Stimulated activated naive CD8-positive, alpha-beta T cell treated with anti-CD3 and anti-CD28 coated beads, Interleukin-15, amount 100 ng/mL, for 72 hours (primary cell): ENCODE results near the gene GJC1.
"Not testable (repeated sequence)": the region's sequence is repeated elsewhere in the genome, so short reads cannot be mapped to it uniquely, and the experiment has no call there.

Experiments used
- ATAC-seq: fragments of 150-1000 bp; cut with Tn5 transposase; 2 replicates; pipeline ENCODE4 v1.10.0; 2021; ENCODE audit warnings: mild to moderate bottlenecking, moderate library complexity
- DNase-seq, 2 donors: peaks; one replicate each; pipeline ENCODE4 v3.0.0; 2021 to 2022
- H3K27ac Mint-ChIP-seq, 2 donors: one replicate each; pipeline ENCODE4 v1.8.0; 2022; ENCODE audit warnings: mild to moderate bottlenecking in 2 of 2, mixed read lengths in 2 of 2, moderate library complexity in 2 of 2
- H3K27me3 Mint-ChIP-seq: one replicate; pipeline ENCODE4 v1.8.0; 2022; ENCODE audit warnings: mixed read lengths
- H3K4me1 Mint-ChIP-seq: one replicate; pipeline ENCODE4 v1.8.0; 2022; ENCODE audit warnings: mild to moderate bottlenecking, mixed read lengths
- H3K4me3 Mint-ChIP-seq, 2 donors: one replicate each; pipeline ENCODE4 v1.8.0; 2022; ENCODE audit warnings: mild to moderate bottlenecking in 2 of 2, mixed read lengths in 2 of 2, moderate library complexity in 1 of 2
- H3K9me3 Mint-ChIP-seq, 2 donors: one replicate each; pipeline ENCODE4 v1.8.0; 2022; ENCODE audit warnings: mixed read lengths in 2 of 2

Gene GJC1

GRCh38 chr17:44826123-44826790 is 3.8 kb downstream of the GJC1 start:
- ATAC-seq: no peak
- H3K4me3 Mint-ChIP-seq: no peak overlapping the region
- no peak overlapping the region for H3K27ac Mint-ChIP-seq
- DNase-seq: no peak
- H3K4me1 Mint-ChIP-seq: peaks cover 16% of the 10 kb centered on the region
- H3K27me3 Mint-ChIP-seq: peaks cover 57% of the 10 kb centered on the region
- no peaks in the 10 kb centered on the region for H3K9me3 Mint-ChIP-seq

GRCh38 chr17:44825236-44825635 is 4.9 kb downstream of the GJC1 start:
- not testable (repeated sequence) for H3K4me3 Mint-ChIP-seq, H3K9me3 Mint-ChIP-seq, ATAC-seq, DNase-seq, H3K27ac Mint-ChIP-seq
- Mint-ChIP-seq H3K4me1 (peaks cover 12% of the 10 kb centered on the region), H3K27me3 (peaks cover 47% of the 10 kb centered on the region)

- H3K27ac Mint-ChIP-seq: no peak overlapping the region
- no peak for ATAC-seq
These were observed 9.4 kb downstream of the GJC1 start for GRCh38 chr17:44820631-44821212.

DNA sequence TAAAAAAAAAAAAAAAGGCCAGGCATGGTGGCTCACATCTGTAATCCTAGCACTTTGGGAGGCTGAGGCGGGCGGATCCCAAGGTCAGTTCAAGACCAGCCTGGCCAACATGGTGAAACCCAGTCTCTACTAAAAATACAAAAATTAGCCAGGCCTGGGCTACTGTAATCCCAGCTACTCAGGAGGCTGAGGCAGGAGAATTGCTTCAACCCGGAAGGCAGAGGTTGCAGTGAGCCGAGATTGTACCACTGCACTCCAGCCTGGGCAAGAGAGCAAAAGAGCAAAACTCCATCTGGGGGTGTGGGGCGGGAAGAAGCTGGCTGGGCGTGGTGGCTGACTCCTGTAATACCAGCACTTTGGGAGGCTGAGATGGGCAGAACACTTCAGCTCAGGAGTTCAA is 11.6 kb downstream of the GJC1 start:
- not testable (repeated sequence) for H3K4me3 Mint-ChIP-seq, H3K4me1 Mint-ChIP-seq, ATAC-seq, H3K27me3 Mint-ChIP-seq, H3K9me3 Mint-ChIP-seq, H3K27ac Mint-ChIP-seq, DNase-seq

More at GRCh38 chr17:44820631-44821212, 9.4 kb downstream of the GJC1 start:
- Mint-ChIP-seq H3K4me1 (no peaks in the 10 kb centered on the region), H3K9me3 (no peaks in the 10 kb centered on the region), H3K4me3 (no peak overlapping the region), H3K27me3 (peaks cover 15% of the 10 kb centered on the region)
- DNase-seq: no peak

GRCh38 chr17:44812263-44812662 is 17.8 kb downstream of the GJC1 start:
- ATAC-seq: no peak
- Mint-ChIP-seq H3K9me3 (no peaks in the 10 kb centered on the region), H3K27me3 (no peaks in the 10 kb centered on the region)

DNA sequence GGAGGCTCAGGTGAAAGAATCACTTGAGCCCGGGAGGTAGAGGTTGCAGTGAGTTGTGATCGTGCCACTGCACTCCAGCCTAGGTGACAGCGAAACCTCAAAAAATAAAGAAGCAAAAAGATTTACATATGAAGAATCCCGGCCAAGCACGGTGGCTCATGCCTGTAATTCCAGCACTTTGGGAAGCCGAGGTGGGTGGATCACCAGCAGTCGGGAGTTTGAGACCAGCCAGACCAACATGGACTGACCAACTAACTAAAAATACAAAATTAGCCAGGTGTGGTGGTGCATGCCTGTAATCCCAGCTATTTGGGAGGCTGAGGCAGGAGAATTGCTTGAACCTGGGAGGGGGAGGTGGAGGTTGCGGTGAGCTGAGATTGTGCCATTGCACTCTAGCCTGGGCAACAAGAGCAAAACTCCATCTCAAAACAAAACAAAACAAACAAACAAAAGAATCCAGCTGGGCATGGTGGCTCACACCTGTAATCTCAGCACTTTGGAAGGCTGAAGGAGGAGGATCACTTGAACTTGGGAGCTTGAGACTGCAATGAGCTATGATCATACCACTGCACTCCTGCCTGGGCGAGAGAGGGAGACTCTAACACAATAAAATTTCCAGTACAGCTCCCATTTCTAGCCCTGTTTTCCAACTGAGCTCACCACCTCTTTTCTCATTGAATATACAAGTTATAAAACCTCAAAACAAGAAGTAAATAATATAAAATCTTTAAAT is 21.3 kb downstream of the GJC1 start:
- not testable (repeated sequence) for H3K9me3 Mint-ChIP-seq, H3K4me3 Mint-ChIP-seq, H3K27me3 Mint-ChIP-seq, DNase-seq, ATAC-seq, H3K27ac Mint-ChIP-seq, H3K4me1 Mint-ChIP-seq

More at GRCh38 chr17:44812263-44812662, 17.8 kb downstream of the GJC1 start:
- DNase-seq: no peak
- Mint-ChIP-seq H3K4me3 (no peak overlapping the region), H3K27ac (no peak overlapping the region), H3K4me1 (no peaks in the 10 kb centered on the region)

GRCh38 chr17:44808156-44808555 is 21.9 kb downstream of the GJC1 start:
- no peak for DNase-seq
- H3K4me1 Mint-ChIP-seq: no peaks in the 10 kb centered on the region
- no peak for ATAC-seq
- H3K27me3 Mint-ChIP-seq: no peaks in the 10 kb centered on the region
- H3K4me3 Mint-ChIP-seq: no peak overlapping the region
- no peaks in the 10 kb centered on the region for H3K9me3 Mint-ChIP-seq
- H3K27ac Mint-ChIP-seq: no peak overlapping the region

- H3K27ac Mint-ChIP-seq: no peak overlapping the region
- ATAC-seq (no peak), DNase-seq (no peak)
- H3K27me3 Mint-ChIP-seq: no peaks in the 10 kb centered on the region
- no peaks in the 10 kb centered on the region for H3K9me3 Mint-ChIP-seq
- no peaks in the 10 kb centered on the region for H3K4me1 Mint-ChIP-seq
- H3K4me3 Mint-ChIP-seq: no peak overlapping the region
These were observed 22.3 kb downstream of the GJC1 start for GRCh38 chr17:44807817-44808155.

DNA sequence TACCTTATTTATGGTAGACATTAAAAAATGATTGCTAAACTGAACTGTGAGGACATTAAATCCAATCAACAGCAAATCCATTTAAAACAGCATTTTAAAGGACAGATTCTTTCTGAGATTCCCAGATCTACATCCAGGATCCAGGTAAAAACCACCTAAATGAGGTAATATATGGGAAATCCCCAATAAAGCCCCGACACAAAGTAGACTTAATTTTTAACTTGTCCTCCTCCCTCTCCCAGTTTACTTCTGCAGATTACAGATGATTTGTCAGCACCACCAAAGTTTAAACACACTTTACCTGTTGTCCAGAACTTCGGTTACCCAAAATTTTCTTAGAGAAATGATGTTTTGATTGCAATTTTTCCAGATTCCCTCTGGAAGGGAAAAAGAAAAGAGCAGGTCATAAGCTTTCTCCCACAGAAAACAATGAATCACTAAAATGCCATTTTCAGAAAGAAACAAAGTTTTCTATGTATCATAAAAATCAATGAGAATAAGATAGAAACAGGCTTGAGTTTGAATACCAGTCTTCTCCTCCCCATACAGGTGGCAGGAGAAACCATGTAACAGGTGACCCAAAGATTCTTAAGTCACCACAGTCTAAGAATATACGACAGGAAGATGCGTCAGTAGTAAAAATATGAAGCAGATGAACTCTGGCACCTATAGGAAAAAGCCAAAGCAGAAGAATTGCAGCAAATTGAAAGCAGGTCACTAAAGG is 22.8 kb downstream of the GJC1 start:
- Mint-ChIP-seq H3K4me3 (no peak overlapping the region), H3K27ac (no peak overlapping the region)
- no peak for ATAC-seq

GRCh38 chr17:44804302-44805089 is 25.6 kb downstream of the GJC1 start:
- no peak overlapping the region for H3K4me3 Mint-ChIP-seq
- ATAC-seq (no peak), DNase-seq (no peak)
- no peaks in the 10 kb centered on the region for H3K9me3 Mint-ChIP-seq
- H3K27me3 Mint-ChIP-seq: no peaks in the 10 kb centered on the region
- H3K27ac Mint-ChIP-seq: no peak overlapping the region
- H3K4me1 Mint-ChIP-seq: no peaks in the 10 kb centered on the region

More for the DNA sequence above, 22.8 kb downstream of the GJC1 start:
- no peak for DNase-seq
- H3K4me1 Mint-ChIP-seq: no peaks in the 10 kb centered on the region
- H3K9me3 Mint-ChIP-seq: no peaks in the 10 kb centered on the region
- H3K27me3 Mint-ChIP-seq: no peaks in the 10 kb centered on the region

DNA sequence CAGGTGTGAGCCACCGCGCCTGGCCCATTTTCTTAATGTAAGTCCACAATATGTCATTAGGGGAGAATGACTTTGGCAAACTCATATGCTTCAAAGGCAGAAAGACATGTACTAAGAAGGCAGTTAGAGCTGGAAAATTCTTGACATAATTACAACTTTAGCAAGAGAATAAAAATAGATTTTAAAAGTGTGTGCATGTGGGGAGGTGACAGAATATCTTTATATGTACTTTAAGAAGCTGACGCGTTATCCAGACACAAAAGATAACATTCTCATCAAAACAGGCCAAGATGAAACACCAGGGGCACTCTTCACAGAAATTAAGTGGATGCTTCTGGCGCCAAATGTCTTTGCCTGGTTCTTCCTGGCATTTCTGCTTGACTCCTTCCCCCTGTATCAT is 28.2 kb downstream of the GJC1 start:
- no peak overlapping the region for H3K4me3 Mint-ChIP-seq
- DNase-seq (no peak), ATAC-seq (no peak)
- H3K27ac Mint-ChIP-seq: peak overlapping the region in 1 of 2 donors; percentile 68
- H3K4me1 Mint-ChIP-seq: no peaks in the 10 kb centered on the region
- H3K27me3 Mint-ChIP-seq: no peaks in the 10 kb centered on the region
- no peaks in the 10 kb centered on the region for H3K9me3 Mint-ChIP-seq

GRCh38 chr17:44798356-44798755 is 31.7 kb downstream of the GJC1 start:
- H3K4me1 Mint-ChIP-seq: peaks cover 12% of the 10 kb centered on the region
- no peak overlapping the region for H3K27ac Mint-ChIP-seq
- no peaks in the 10 kb centered on the region for H3K27me3 Mint-ChIP-seq
- H3K9me3 Mint-ChIP-seq: no peaks in the 10 kb centered on the region
- DNase-seq (no peak), ATAC-seq (no peak)
- no peak overlapping the region for H3K4me3 Mint-ChIP-seq

GRCh38 chr17:44797802-44798201 is 32.3 kb downstream of the GJC1 start:
- no peak for ATAC-seq
- Mint-ChIP-seq H3K27ac (peak overlapping the region in 1 of 2 donors; percentile 37), H3K4me3 (no peak overlapping the region)

DNA sequence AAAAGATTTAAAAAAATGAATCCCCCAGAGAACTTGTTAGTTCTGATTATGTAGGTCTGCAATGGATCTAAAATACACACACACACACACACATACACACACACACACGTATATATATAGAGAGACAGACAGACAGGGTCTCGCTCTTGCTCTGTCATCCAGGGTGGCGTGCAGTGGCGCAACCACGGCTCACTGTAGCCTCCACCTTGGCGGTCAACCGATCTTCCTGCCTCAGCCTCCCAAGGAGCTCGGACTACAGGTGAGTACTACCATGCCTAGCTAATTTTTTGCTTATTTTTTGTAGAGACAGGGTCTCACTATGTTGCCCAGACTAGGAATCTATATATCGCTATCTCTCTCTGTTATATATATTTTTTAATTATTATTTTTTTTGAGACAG is 33.4 kb downstream of the GJC1 start:
- H3K9me3 Mint-ChIP-seq: no peaks in the 10 kb centered on the region
- DNase-seq: no peak
- no peak for ATAC-seq
- no peak overlapping the region for H3K27ac Mint-ChIP-seq
- H3K27me3 Mint-ChIP-seq: no peaks in the 10 kb centered on the region
- H3K4me3 Mint-ChIP-seq: no peak overlapping the region
- peaks cover 12% of the 10 kb centered on the region for H3K4me1 Mint-ChIP-seq

More at GRCh38 chr17:44797802-44798201, 32.3 kb downstream of the GJC1 start:
- no peak for DNase-seq
- no peaks in the 10 kb centered on the region for H3K9me3 Mint-ChIP-seq
- peaks cover 12% of the 10 kb centered on the region for H3K4me1 Mint-ChIP-seq
- no peaks in the 10 kb centered on the region for H3K27me3 Mint-ChIP-seq

GRCh38 chr17:44795928-44796327 is 34.2 kb downstream of the GJC1 start:
- no peak overlapping the region for H3K4me3 Mint-ChIP-seq

More at GRCh38 chr17:44795928-44796327, 34.2 kb downstream of the GJC1 start:
- Mint-ChIP-seq H3K27me3 (no peaks in the 10 kb centered on the region), H3K9me3 (no peaks in the 10 kb centered on the region), H3K4me1 (peaks cover 12% of the 10 kb centered on the region), H3K27ac (no peak overlapping the region)
- no peak for DNase-seq
- ATAC-seq: no peak
